Measurements from ENCODE around the gene ERCC5.

The ERCC5 gene

GRCh38 chr13:102897371-102898138 is 51.7 kb downstream of the ERCC5 start:
- DNase-seq = no peak

- peak; percentile 77 for DNase-seq
Observed at GRCh38 chr13:102900193-102900608, 54.4 kb downstream of the ERCC5 start.

- no peak for DNase-seq
Observed at GRCh38 chr13:102901056-102901455, 55.2 kb downstream of the ERCC5 start.

GRCh38 chr13:102901615-102902305 is 55.9 kb downstream of the ERCC5 start:
- no peak for DNase-seq

GRCh38 chr13:102902789-102903347 is 57.0 kb downstream of the ERCC5 start:
- no peak for DNase-seq

- DNase-seq = no peak
Observed at GRCh38 chr13:102903659-102904407, 58.0 kb downstream of the ERCC5 start.

- no peak for DNase-seq
Observed at GRCh38 chr13:102904408-102904862, 58.6 kb downstream of the ERCC5 start.

- DNase-seq = no peak
Observed at GRCh38 chr13:102905905-102906771, 60.3 kb downstream of the ERCC5 start.

- DNase-seq = no peak
Observed at GRCh38 chr13:102907016-102907756, 61.4 kb downstream of the ERCC5 start.

- DNase-seq = no peak
Observed at GRCh38 chr13:102907886-102908515, 62.2 kb downstream of the ERCC5 start.

- no peak for DNase-seq
Observed at GRCh38 chr13:102909971-102910370, 64.1 kb downstream of the ERCC5 start.

- no peak for DNase-seq
Observed at GRCh38 chr13:102911336-102911735, 65.5 kb downstream of the ERCC5 start.

GRCh38 chr13:102912599-102912998 is 66.8 kb downstream of the ERCC5 start:
- no peak for DNase-seq

- no peak for DNase-seq
Observed at GRCh38 chr13:102913914-102914313, 68.1 kb downstream of the ERCC5 start.

- DNase-seq = no peak
Observed at GRCh38 chr13:102914339-102914930, 68.6 kb downstream of the ERCC5 start.

- DNase-seq = no peak
Observed at GRCh38 chr13:102915393-102915930, 69.6 kb downstream of the ERCC5 start.

- no peak for DNase-seq
Observed at GRCh38 chr13:102917019-102917418, 71.2 kb downstream of the ERCC5 start.

GRCh38 chr13:102922184-102922583 is 76.4 kb downstream of the ERCC5 start:
- DNase-seq = no peak

All from NCI-H1417 treated with DMSO at 0.1 percent for 48 hours (cell line).